GM19397 (cell line): ENCODE results near the gene ADARB2.

Experiments
- ATAC-seq: cut with Tn5 transposase; IDR thresholded peaks from one replicate; pipeline ENCODE4 v1.9.1; 2021; ENCODE audit warnings: mild to moderate bottlenecking, moderate library complexity; ENCODE audit not compliant: unreplicated experiment

ADARB2 gene

DNA sequence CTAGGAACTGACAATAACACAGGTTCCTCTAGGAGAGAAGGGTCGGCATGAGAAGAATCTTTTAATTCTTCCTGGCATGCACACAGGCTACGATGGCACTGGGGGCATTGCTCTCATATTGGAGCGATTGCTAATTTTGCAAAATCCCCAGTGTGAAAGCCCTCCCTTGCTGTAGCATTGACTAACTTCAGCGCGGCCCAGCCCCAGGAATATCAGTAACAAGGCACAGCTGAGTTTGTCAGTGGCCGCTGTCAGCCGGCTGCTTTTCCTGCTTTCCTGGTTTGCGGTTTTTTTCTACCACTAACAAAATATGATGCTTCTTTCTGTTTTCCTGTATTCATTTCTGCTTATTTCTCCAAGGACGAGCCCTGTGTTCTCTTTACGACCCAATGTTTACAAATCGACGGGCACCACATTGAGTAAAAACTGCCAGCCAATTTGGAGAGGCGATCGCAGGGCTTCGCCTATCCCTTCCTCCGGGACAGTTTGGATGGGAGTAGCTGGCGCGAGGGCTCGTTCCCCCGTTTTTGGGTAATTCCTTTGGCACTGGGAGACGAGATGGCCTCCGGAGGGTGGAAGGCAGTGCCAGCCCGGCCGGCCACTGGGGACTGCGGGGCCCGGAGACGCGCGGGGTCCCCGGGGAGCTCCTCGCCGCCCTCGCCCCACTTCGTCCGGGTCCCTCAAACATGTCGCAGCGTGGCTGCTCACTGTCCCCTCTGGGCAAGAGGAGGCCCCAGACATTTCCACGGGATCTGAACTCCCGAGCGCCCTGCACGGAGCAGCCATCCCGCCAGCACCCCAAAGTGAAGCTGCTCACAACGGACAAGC is 967 bp downstream of the ADARB2 start:
- no peak for ATAC-seq

GRCh38 chr10:1735562-1735961 is 1.8 kb downstream of the ADARB2 start:
- ATAC-seq = no peak

DNA sequence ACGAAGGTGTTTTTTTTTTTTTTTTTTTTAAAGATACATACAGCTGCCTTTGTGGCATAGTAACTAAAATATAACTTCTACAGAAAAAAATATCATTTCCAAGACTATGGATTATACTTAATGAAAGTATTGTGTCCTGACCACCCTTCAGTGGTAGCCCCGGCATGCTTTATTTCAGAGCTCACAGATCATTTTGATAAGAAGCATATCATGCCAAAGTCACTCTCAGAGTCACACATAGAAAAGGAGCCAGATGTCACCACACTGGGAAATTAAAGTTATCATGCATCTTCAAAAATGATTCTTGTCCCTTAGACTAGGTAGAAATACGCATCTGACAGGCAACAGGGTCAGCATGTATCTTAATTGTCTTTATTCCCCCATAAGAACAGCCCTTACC is 3.0 kb downstream of the ADARB2 start:
- no peak for ATAC-seq

DNA sequence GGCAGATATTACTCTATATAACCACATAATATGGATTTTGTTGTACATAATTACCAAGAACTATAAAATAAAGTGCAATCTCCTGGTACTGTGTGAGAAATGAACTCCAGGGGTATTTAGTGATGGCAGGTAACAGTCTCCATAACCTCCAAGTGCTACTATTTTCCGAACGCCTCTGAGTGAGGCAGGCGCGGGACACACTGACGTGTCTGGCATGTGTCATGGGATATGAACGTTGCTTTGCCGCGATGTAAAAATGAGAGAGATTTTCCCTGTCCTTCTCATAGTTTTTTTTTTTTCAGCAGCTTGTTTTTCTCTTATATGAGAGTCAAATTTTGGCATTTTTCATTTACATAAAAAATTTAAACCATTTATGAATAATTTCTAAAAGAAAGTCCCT is 3.6 kb downstream of the ADARB2 start:
- no peak for ATAC-seq

GRCh38 chr10:1732564-1732996 is 4.7 kb downstream of the ADARB2 start:
- ATAC-seq = no peak

DNA sequence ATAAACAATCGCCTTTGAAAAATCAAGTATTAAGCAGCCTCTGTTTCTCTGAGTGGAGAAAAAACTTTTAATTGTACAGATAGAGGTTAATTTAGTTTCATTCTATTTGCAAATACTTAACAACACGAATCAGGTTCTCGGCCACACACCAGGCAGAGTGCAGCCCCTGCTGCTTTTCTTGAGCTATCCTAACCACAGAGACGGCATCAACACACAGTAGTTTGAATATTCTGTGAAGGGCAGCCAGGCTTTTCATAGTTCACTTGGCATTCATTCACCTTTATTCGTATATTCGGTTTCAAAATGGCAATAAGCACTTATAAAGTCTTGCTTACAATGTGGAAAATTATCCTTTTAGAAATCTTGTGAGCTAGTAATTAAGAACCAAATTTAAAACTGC is 5.7 kb downstream of the ADARB2 start:
- ATAC-seq = no peak

DNA sequence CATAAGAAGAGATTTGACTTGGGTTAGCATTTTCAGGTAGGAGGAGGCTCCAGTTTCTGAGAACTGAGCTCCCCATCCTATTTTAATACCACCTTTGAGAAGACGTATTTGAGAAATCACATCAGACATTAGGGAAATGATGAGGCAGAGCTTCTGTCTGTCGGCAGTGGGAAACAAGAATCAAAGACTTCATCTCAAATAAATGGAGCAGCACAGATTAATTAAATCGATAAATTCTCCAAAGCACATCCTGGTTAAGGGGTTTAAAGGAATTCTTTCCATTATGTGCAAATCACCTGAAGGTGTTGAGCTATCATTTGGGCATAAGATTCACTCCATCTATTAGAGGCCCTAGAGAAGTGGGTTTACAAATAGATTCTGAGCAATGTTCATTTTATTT is 7.6 kb downstream of the ADARB2 start:
- ATAC-seq = no peak

GRCh38 chr10:1726861-1727260 is 10.5 kb downstream of the ADARB2 start:
- ATAC-seq = no peak

GRCh38 chr10:1724921-1725488 is 12.3 kb downstream of the ADARB2 start:
- no peak for ATAC-seq

- no peak for ATAC-seq
Observed at GRCh38 chr10:1716839-1717238, 20.5 kb downstream of the ADARB2 start.

GRCh38 chr10:1715821-1716220 is 21.5 kb downstream of the ADARB2 start:
- no peak for ATAC-seq

- no peak for ATAC-seq
Observed at GRCh38 chr10:1712944-1713671, 24.2 kb downstream of the ADARB2 start.

DNA sequence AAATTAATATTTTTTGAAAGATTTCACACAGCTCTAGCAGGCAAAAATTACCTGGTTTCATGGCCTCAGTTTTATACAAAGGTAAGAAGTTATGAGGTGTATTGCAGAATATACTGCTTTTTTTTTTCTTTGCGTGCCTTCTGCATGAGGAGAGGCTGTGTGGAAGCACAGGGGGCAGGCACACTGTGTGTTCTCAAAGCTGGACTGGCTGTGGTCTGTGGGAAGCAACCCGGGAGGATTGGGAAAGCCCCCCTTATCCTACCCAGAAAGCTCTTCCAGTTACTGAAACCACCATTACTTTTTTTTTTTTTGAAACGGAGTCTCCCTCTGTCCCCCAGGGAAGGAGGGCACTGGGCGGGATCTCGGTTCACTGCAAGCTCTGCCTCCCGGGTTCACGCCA is 25.0 kb downstream of the ADARB2 start:
- ATAC-seq = no peak

GRCh38 chr10:1709161-1709560 is 28.2 kb downstream of the ADARB2 start:
- no peak for ATAC-seq

DNA sequence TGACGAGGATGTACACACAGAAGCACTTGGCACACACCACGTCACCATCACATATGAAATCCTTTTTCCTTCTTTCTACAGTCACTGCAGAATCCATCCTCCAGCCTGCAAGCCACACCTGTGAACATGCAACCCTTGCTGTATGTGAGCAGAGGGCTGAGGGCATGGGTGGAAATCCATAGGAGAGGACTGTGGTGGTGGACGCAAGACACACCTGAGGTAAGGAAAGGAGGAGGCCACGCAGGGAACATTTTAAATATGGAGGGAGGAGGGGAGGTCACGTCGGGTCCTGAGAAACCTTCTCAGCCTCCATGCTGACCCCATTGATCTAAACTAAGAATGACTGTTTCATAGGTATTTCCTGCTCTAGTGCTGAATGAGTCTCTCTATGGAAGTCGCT is 28.6 kb downstream of the ADARB2 start:
- ATAC-seq = no peak

GRCh38 chr10:1706711-1707110 is 30.6 kb downstream of the ADARB2 start:
- no peak for ATAC-seq

DNA sequence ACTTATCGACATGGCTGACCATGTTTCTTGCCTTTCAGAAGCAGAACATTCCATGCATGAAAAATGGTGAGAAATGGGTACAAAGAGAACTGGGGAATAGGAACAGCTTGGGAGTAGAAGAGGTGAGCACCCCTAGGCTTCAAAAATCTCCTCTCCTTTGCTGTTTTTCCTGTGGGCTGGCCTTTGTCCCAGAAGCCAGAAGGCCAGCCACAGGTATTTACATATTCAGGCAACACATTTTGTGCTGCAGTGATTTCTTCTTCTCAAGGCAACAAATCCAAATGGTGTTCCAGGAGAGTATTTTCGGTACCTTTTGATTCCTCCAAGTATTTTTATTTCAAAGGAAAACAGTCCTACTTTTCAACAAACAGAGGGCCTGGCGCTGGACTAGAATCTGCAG is 31.1 kb downstream of the ADARB2 start:
- no peak for ATAC-seq

GRCh38 chr10:1698185-1698584 is 39.1 kb downstream of the ADARB2 start:
- no peak for ATAC-seq

DNA sequence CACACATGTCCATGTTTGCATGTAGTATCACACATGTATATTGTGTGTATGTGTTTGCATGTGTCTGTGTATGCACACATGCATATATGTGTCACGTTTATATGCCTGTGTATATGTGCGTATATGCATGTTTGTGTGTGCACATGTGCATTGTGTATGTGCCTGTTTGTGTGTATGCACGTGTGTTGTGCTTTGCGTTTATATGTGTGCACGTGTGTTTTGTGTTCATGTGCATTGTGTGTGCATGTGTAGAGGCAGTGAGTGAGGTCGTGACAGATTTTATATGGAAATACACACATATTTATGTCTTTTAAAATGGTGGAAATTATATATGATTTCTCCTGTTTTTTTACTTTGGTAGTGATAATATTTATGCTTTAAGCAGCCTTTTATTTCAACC is 41.2 kb downstream of the ADARB2 start:
- no peak for ATAC-seq

GRCh38 chr10:1690086-1690485 is 47.2 kb downstream of the ADARB2 start:
- no peak for ATAC-seq

- ATAC-seq = no peak
Observed at GRCh38 chr10:1688531-1688930, 48.8 kb downstream of the ADARB2 start.

DNA sequence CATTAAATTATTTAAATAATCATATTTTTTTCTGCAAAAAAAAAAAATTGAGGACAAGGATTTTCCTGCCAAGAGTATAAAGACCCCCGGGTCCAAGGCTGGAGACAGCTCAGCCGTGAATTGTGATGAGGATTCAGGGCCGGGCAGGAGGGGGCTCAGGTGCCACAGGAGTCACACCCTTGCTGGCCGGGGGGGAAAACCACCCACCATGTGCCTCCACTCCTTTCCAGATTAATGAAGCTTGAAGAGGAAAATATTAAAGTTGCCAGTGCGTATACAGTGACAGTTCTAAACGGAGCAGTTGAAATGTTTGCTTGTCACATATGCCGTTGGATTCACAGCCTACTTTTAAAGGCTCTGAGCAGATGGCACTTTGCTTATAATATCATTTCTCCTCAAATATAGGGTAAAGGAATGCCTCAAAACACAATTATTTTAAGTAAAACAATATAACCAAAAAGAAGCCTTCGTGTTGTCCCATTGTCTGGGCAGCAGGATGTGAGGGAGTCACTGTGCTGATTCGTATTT is 49.6 kb downstream of the ADARB2 start:
- no peak for ATAC-seq
